Measurements from ENCODE around the gene IL27RA. TPM values are rescaled to one million over a fixed set of nuclear protein-coding genes. Genes with fewer than 3 reads are reported as not detected.

Gene IL27RA
- total RNA-seq, 4 donors from 2014 or later = 1.0 to 10.0 (median 3.7) TPM

DNA sequence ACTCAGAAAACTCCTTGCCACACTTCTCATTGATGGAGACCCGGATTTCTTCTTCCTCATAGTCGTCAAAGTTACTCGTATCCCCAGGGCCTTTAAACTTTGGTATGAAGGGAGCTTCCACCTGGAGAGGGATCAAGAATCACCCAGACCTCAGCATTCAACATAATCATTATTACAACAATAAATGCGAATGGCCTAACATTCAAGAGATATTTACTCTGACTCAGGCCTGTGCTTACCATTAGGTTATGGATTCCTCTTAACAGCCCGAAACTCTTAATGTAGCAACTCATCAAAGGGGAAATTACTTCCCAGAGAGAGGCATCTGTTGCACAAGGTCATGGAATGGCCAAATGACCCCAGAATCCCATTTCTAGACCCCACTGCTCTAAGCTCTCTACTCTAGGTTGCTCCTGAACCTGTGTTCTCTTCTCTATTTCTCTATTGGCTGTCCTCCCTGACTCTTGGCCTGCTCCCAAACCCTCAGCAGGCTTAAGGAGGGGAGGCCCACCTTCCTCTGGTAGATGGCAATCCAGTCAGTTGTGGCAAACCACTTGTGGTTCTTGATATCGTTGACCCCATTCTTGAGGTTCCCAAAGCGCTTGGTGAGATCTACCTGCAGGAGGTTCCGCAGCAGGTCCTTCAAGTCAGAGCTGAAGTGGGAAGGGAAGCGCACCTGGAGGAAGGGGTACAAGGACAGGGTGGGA, 61.7 kb downstream of the IL27RA start:
- Histone ChIP-seq H3K27ac (no peak overlapping the region), H3K4me1 (no peaks in the 10 kb centered on the region), H3K4me3 (no peak overlapping the region), H3K27me3 (no peaks in the 10 kb centered on the region), H3K9me3 (peaks cover 0 to 3% of the 10 kb centered on the region in 2 donors), H3K36me3 (no peaks in the 10 kb centered on the region)
- TF ChIP-seq, protein P1, sequence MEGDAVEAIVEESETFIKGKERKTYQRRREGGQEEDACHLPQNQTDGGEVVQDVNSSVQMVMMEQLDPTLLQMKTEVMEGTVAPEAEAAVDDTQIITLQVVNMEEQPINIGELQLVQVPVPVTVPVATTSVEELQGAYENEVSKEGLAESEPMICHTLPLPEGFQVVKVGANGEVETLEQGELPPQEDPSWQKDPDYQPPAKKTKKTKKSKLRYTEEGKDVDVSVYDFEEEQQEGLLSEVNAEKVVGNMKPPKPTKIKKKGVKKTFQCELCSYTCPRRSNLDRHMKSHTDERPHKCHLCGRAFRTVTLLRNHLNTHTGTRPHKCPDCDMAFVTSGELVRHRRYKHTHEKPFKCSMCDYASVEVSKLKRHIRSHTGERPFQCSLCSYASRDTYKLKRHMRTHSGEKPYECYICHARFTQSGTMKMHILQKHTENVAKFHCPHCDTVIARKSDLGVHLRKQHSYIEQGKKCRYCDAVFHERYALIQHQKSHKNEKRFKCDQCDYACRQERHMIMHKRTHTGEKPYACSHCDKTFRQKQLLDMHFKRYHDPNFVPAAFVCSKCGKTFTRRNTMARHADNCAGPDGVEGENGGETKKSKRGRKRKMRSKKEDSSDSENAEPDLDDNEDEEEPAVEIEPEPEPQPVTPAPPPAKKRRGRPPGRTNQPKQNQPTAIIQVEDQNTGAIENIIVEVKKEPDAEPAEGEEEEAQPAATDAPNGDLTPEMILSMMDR (IDR thresholded peaks at IDR 0.05) = no peak
- no peak for TF ChIP-seq POLR2A (IDR thresholded peaks at IDR 0.05)
- DNase-seq = no peak
- intact Hi-C loops (cut with DNase I; ENCODE audit: low total_unique reads) = no loop called here

DNA sequence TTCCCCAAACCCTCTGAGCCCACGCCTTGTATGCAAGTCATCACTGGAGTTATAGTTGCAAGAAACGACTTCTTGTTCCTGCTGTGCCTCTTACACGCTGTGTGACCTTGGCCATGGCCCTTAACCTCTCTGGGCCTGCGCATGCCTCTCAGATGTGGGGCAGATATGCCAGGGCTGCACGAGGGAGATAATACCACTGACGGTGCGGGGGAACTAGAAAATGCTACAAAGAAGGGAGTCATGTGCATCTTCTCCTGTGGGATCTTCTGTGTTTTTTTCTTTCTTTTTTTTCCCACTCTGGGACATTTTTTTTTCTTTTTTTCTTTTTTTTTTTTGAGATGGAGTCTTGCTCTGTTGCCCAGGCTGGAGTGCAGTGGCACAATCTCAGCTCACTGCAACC, 63.3 kb downstream of the IL27RA start:
- no peak overlapping the region for H3K4me3 ChIP-seq
- no peak overlapping the region for H3K27ac ChIP-seq
- TF ChIP-seq, protein P1 (IDR thresholded peaks at IDR 0.05) = no peak
- TF ChIP-seq POLR2A (IDR thresholded peaks at IDR 0.05) = no peak
- no peaks in the 10 kb centered on the region for H3K4me1 ChIP-seq
- H3K36me3 ChIP-seq = no peaks in the 10 kb centered on the region
- DNase-seq = no peak
- H3K27me3 ChIP-seq = no peaks in the 10 kb centered on the region
- intact Hi-C loops (cut with DNase I; ENCODE audit: low total_unique reads) = no loop called here
- peaks cover 0 to 3% of the 10 kb centered on the region in 2 donors for H3K9me3 ChIP-seq

DNA sequence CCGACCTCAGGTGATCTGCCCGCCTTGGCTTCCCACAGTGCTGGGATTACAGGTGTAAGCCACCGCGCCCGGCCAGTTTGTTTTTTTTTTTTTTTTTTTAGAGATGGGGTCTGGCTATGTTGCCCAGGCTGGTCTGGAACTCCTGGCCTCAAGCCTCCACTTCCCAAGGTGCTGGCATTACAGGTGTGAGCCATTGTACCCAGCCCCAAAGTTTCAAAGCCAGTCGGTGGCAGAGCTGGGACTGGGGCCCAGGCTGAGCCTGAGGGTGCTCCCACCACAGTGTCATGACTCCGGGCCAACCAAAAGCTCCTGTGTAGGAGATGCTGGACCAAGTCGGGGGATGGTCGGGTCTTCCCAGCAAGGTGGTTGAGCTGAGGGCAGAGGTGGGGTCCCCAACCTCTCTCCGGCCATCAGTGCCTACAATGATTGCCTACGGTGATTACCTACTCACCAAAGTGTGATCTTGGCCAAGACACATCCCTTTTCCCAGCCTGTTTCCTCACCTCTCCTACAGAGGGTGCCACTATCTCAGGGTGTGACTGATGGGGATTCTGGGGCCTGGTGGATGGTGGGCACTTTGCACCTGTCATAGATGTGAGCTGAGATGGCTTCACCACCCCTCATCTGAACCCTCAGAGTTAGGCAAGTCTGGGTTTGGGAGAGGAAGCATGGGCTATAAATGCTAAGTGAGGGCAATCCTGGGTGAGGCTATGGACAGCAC, 64.9 kb downstream of the IL27RA start:
- TF ChIP-seq, protein P1 (IDR thresholded peaks at IDR 0.05) = no peak
- TF ChIP-seq POLR2A (IDR thresholded peaks at IDR 0.05) = no peak
- no peak for DNase-seq

DNA sequence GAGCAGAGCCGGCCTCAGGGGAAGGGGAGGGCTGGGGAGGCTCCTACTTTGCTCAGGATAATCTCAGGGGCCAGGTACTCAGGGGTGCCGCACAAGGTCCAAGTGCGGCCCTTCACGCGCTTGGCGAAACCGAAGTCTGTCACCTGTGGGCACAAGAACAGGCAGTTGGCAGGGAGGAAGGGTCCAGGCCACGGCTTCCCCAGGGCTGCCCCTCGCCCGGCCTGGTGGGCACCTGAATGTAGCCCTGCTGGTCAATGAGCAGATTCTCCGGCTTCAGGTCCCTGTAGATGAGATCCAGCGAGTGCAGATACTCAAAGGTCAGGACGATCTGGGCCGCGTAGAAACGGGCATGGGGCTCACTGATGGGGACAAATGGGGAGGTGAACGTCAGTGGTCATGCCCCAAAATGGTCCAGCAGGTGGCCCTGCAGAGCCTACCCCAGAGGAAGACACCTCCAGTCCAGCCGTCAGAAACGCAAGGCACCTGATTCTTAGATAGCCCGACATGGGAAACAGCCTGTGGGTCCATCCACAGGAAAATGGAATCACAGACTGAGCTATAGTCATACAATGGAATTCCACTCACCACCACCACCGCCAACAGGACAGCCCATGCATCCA, 66.1 kb downstream of the IL27RA start:
- Histone ChIP-seq H3K4me3 (no peak overlapping the region), H3K27me3 (no peaks in the 10 kb centered on the region), H3K4me1 (no peaks in the 10 kb centered on the region), H3K27ac (no peak overlapping the region), H3K36me3 (no peaks in the 10 kb centered on the region), H3K9me3 (peaks cover 0 to 3% of the 10 kb centered on the region in 2 donors)
- DNase-seq = no peak
- TF ChIP-seq, protein P1 (IDR thresholded peaks at IDR 0.05) = no peak
- TF ChIP-seq POLR2A (IDR thresholded peaks at IDR 0.05) = no peak
- intact Hi-C loops (cut with DNase I; ENCODE audit: low total_unique reads) = no loop called here

More for the DNA sequence above, 64.9 kb downstream of the IL27RA start:
- peaks cover 0 to 3% of the 10 kb centered on the region in 2 donors for H3K9me3 ChIP-seq
- no peak overlapping the region for H3K4me3 ChIP-seq
- intact Hi-C loops (cut with DNase I; ENCODE audit: low total_unique reads) = no loop called here
- H3K27me3 ChIP-seq = no peaks in the 10 kb centered on the region
- no peak overlapping the region for H3K27ac ChIP-seq
- no peaks in the 10 kb centered on the region for H3K4me1 ChIP-seq
- no peaks in the 10 kb centered on the region for H3K36me3 ChIP-seq

All from uterus (tissue), 4 donors.